Stimulated activated CD8-positive, alpha-beta memory T cell treated with anti-CD3 and anti-CD28 coated beads, Interleukin-15, amount 100 ng/mL, for 24 hours (primary cell): ENCODE results near the gene PNPLA8.
"Not testable (repeated sequence)": the region's sequence is repeated elsewhere in the genome, so short reads cannot be mapped to it uniquely, and the experiment has no call there.

Source experiments
- DNase-seq: peaks from one replicate; pipeline ENCODE4 v3.0.0-alpha.2; 2020; ENCODE audit warnings: low read depth

The PNPLA8 gene

DNA sequence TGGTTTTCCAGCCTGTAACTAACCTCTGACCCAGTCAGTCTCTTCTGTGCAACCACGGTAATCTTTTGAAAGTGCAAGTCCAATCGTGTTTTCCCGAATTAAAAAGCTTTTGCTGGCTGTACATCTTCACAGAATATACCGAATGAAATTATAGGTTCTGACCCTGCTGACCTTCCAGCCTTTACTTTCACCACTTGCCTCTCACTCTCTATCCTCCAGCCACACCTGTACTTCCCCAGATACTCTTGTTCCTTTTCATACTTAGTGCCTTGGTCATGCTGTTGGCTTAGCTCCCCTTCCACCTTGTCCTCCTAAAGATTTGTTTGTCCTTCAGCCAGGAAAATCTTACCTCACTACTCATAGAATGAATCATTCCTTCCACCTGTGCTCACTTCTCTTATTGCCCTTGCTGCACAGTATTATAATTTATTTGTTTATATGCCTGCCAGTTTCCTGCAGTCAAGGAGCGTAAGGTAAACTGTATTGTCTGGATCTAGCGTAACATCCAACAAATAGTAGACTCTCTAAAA lies 2.3 kb upstream of the PNPLA8 start:
- no peak for DNase-seq

DNA sequence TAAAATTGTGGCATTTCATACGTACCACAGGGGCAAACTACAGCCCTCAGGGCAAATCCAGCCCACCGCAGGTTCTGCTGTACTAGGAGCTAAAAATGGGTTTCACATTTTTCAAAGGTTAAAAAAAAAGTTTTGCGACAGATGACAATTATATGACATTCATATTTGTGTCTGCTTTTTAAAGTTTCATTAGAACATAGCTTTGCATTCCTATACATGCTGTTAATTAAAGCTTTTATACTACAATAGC lies 758 bp upstream of the PNPLA8 start:
- no peak for DNase-seq

- no peak for DNase-seq
Observed at GRCh38 chr7:108525327-108525984, 479 bp downstream of the PNPLA8 start.

- DNase-seq: no peak
Observed at GRCh38 chr7:108522780-108523179, 3.2 kb downstream of the PNPLA8 start.

DNA sequence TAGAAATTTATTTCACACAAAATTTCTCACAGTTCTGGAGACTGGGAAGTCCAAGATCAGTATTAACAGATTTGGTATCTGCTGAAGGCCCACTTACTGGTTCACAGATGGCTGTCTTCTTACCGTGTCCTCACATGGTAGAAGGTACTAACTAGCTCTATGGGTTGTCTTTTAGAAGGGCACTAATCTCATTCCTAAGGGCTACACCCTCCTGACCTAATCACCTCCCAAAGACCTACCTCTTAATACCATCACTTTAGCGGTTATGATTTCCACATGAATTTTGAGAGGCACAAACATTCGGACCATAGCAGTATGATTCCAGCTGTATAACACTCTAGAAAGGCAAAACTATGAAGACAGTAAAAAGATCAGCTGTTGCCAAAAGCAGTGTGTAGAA lies 8.0 kb downstream of the PNPLA8 start:
- DNase-seq: no peak

DNA sequence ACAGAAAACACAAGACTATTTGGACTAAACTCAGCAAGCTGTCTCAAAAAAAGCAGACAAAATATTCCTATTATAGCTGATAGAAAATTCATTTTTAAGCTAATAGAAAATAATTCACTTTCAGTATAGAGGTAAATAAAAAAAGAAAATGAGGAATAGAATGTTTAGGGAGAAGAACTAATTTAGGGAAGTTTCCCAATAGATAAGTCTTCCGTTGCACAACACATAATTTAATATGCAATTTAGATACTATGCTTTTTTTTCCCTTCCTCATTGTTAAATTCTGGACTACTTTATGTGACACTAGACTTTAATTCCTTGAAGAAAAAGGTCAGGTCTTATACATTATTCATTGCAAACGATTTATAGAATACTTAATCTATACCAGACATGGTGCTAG lies 10.3 kb downstream of the PNPLA8 start:
- DNase-seq: no peak

- DNase-seq: no peak
Observed at GRCh38 chr7:108515013-108515412, 10.9 kb downstream of the PNPLA8 start.

DNA sequence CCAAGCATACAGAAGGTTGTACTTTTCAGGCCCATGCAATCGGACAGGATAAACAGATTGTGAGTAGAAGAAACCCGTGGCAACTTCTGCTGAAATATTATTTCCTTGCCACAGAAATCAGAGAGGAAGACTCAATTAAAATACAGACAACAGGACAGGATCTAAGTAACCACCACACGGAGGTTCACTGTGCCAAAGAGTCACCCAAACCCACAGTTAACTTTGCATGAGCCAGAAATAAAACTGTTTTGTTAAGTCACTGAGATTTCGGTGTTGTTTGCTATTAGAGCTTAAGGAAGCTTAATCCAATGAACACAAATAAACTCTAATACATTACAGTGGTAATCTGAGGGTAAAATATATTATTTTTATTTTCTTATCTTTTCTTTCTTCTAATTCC lies 14.0 kb downstream of the PNPLA8 start:
- DNase-seq: no peak

GRCh38 chr7:108504576-108504975 lies 21.4 kb downstream of the PNPLA8 start:
- not testable (repeated sequence) for DNase-seq

GRCh38 chr7:108503112-108504026 lies 22.6 kb downstream of the PNPLA8 start:
- DNase-seq: no peak

DNA sequence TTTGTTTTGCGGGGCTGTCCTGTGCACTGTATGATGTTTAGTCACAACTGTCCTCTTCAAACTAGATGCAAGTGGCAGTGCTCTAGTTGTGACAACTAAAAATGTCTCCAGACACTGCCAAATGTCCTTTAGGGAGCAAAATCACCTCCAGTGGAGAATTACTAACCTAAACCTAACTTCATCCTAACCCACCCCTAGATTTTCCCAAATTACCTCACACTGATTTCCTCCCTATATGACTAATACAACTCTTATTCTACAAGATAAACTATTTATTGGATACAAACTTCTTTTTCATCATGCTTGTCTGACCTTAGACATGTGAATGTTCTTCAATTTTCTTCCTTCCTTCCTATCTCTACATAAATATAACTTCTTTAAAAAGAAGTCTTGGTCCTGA lies 26.4 kb downstream of the PNPLA8 start:
- DNase-seq: no peak

- no peak for DNase-seq
Observed at GRCh38 chr7:108498481-108498880, 27.5 kb downstream of the PNPLA8 start.

DNA sequence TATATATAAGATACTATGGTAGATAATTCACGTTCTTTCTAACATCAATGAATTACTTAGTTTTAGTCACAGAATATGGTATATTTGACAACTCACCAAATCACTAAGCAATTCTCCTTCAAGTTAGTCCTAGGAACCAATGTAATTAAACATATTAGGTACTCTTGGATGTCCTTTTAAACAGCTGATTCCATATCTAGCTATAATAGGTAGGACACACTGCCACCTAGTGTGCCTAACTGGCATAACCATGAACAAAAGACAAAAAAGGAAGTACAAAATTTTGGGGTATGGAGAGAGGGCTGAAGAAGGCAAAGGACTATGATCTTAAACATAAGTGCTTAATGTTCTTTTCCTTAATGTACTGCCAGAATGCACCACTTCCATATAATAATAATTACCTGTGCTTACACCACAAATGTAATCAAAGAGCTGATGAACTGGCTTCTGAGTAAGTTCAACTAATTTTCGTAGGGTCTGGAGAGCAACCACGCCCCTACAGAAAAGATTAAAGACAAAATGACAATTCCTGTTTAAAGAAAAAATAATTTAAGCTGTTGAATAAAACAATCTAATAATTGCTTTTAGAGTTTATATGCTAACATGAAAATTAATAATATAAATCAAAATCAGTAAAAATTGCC lies 28.7 kb downstream of the PNPLA8 start:
- no peak for DNase-seq

DNA sequence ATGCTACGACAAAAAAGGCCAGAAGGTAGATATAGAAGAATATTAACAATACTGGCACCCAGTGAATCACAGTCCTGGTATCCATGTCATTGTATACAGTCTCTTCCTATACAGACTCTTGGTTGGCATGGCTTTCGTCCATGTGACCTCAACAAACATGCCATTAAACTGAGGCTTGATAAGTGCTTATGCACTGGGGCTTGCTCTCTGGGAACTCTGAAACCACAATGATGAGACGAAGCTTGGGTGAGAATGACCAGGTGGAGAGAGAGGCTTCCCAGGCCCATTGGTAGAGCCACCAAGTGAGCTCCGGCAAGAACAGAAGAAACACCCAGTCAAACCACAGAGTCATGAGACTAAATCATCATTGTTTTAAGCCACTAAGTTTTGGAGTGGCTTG lies 33.2 kb downstream of the PNPLA8 start:
- no peak for DNase-seq

- DNase-seq: no peak
Observed at GRCh38 chr7:108488768-108489538, 37.0 kb downstream of the PNPLA8 start.

DNA sequence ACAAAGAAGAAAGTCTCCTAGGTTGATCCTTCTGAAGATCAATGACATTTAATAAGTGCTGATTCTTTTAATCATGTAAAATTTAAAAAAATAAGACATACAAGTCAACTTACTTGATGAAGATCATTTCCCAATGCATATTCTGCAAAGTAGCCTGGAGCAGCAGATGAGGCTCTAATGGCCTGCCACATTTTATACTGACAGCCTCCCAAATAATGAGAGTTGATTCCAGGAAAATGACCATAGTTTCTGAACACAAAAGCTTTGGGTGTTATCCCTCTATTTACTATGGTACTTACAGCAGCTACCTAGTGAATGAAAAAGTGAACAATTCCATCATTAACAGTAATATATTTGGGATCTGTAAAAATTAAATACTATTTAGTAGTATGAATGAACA lies 38.3 kb downstream of the PNPLA8 start:
- DNase-seq: no peak

DNA sequence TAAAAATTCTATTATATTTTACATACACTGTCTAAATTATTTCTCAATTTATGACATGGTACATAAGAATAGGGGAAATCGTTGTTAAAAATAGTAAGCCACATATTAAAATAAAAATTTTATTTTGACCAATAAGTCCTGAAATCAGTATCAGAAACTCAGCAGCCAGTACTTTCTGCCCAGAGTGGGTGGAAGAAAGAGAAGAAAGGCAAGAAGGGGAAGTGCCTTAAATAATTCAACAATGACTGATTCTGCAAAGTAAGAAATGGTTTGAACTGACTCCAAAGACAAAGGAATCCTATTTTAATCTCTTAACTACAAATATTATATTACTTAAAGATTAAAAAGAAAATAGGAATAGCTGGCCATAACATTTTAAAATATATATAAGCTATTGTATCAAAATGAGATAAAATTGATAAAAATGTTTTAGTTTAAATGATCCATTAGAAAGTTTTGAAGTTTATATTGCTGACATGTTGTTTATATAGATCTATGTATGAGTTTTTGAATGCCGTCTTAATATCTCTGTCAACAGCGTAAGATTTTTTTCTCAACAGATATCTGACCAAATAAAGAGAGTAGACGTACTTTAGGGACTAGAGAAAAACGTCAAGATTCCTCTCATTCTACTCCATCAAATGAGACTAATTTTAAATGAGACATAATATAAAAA lies 39.5 kb downstream of the PNPLA8 start:
- DNase-seq: no peak

GRCh38 chr7:108484137-108484536 lies 41.8 kb downstream of the PNPLA8 start:
- no peak for DNase-seq

DNA sequence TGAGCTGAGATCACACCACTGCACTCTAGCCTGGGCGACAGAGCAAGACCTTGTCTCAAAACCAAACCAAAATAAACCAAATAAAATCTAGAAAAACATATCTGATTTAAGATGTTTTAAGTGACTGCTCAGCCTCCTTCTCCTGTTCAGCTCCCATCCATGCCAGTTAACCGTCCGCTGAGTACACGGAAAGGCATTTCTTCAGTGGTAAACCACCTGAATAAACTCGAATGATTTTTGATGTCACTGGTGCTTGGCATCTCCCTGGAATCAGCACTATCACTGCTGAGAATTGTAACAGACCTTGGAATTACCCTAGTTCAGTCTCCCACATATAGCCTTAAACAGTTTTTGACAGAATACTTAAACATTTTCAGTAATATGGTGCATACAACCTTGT lies 45.6 kb downstream of the PNPLA8 start:
- no peak for DNase-seq

GRCh38 chr7:108479751-108480150 lies 46.2 kb downstream of the PNPLA8 start:
- DNase-seq: no peak

DNA sequence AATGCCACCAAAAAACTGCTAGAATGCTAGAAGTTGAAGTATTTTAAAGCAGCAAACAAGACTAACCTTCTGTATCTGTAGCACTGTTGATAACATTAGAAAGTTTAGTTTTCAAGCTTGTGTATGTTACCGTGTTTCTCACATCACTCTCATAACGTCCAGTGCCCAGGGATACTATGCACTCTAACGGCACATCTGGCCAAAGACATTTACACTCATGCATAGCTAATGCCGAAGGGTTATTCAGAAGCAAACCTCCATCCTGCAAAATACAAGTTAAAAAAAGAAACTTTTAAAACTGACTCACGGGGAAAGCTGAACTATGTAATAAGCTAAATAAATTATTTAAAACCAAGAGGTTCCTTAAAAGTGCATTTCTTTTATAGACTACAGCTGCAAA lies 46.8 kb downstream of the PNPLA8 start:
- no peak for DNase-seq

DNA sequence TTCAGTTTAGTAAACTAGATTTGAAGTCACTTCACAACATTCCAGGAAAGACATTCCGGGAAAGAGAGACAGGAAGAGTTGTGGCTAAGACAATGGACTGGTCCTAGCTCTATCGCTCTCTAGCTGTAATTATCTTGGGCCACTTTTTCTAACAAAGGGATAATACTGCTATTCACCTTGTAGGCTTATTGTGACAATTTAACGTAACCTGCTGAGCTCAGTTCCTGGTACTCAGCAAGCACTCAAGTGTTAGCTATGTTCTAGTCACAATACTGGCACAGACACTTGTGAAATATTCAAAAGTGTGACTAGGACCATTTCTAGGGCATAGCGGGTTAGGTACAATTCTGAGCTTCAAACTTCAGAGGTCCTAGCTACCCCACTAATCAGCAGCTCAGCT lies 57.7 kb downstream of the PNPLA8 start:
- no peak for DNase-seq
